Measurements from ENCODE around the gene DPH1. TPM values are rescaled to one million over a fixed set of nuclear protein-coding genes. Genes with fewer than 3 reads are reported as not detected.

DPH1 gene
- total RNA-seq, 4 donors from 2014 or later, result 29.9 to 35.6 (median 34.0) TPM

DNA sequence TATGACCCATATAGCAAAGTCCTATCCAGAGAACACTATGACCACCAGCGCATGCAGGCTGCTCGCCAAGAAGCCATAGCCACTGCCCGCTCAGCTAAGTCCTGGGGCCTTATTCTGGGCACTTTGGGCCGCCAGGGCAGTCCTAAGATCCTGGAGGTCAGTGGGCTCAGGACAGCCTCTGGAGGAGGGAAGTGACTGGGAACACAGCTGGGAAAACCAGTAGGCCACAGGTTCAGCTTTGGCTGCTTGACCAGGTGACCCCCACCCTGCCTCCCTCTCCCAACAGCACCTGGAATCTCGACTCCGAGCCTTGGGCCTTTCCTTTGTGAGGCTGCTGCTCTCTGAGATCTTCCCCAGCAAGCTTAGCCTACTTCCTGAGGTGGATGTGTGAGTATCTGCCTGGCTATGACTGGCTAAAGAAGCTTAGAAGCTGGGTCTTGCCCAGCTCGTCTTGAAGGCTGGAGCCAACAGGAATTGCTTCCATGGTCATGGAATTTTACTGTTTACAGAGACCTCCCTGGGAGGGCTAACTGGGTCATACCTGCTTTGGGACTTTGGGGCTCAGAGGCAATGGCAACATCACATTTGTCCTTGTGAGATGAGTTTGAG is 10.4 kb downstream of the DPH1 start:
- Histone ChIP-seq H3K4me1 (peaks cover 0 to 39% (median 13%) of the 10 kb centered on the region in 3 donors), H3K27me3 (no peaks in the 10 kb centered on the region), H3K9me3 (no peaks in the 10 kb centered on the region), H3K27ac (peak overlapping the region in 2 of 4 donors; percentile 92), H3K4me3 (no peak overlapping the region), H3K36me3 (peaks cover 0 to 77% of the 10 kb centered on the region in 2 donors)
- TF ChIP-seq EP300 (IDR thresholded peaks at IDR 0.05), result no peak
- TF ChIP-seq POLR2AphosphoS5 (IDR thresholded peaks at IDR 0.05), result no peak
- TF ChIP-seq POLR2A (IDR thresholded peaks at IDR 0.05), result no peak
- TF ChIP-seq, protein P1, sequence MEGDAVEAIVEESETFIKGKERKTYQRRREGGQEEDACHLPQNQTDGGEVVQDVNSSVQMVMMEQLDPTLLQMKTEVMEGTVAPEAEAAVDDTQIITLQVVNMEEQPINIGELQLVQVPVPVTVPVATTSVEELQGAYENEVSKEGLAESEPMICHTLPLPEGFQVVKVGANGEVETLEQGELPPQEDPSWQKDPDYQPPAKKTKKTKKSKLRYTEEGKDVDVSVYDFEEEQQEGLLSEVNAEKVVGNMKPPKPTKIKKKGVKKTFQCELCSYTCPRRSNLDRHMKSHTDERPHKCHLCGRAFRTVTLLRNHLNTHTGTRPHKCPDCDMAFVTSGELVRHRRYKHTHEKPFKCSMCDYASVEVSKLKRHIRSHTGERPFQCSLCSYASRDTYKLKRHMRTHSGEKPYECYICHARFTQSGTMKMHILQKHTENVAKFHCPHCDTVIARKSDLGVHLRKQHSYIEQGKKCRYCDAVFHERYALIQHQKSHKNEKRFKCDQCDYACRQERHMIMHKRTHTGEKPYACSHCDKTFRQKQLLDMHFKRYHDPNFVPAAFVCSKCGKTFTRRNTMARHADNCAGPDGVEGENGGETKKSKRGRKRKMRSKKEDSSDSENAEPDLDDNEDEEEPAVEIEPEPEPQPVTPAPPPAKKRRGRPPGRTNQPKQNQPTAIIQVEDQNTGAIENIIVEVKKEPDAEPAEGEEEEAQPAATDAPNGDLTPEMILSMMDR (IDR thresholded peaks at IDR 0.05), result no peak
- ATAC-seq, result no peak
- 89% methylated on average over 4 of the region's 7 CpGs; no CpG with 5 or more reads in 1 of the 2 donors for WGBS, 2 donors (ENCODE audit: low coverage in 1 of 2)

DNA sequence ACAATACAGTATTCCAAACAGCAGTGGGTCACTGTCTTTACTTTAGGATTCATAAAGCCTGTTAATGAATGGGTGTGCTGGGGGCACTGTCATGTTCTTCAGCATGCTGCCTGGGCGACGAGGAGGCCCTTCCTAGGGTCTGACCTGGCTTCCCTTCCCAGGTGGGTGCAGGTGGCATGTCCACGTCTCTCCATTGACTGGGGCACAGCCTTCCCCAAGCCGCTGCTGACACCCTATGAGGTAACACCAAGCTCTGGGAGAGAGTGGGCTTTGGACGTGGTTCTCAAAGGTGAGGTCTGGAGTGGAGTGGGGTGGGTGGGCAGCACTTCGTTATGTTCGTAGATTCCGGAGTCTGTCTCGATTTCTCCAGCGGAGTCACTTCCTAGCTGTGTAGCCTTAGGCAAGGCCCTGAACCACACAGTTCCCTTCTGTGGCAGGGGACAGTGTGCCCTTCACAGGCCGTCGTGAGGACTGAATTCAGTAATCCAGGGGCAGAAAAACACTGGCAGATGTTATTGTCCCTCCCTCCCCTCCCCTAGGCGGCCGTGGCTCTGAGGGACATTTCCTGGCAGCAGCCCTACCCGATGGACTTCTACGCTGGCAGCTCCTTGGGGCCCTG is 11.1 kb downstream of the DPH1 start:
- Histone ChIP-seq H3K27ac (peak overlapping the region; percentile 24 to 97 (median 92)), H3K9me3 (no peaks in the 10 kb centered on the region), H3K4me3 (peak overlapping the region; percentile 77 to 82), H3K4me1 (peaks cover 0 to 39% (median 13%) of the 10 kb centered on the region in 3 donors), H3K27me3 (no peaks in the 10 kb centered on the region), H3K36me3 (peaks cover 0 to 69% of the 10 kb centered on the region in 2 donors)
- no CpG with 5 or more reads among the region's 16 CpGs for WGBS, 2 donors (ENCODE audit: low coverage in 1 of 2)
- no peak for ATAC-seq
- TF ChIP-seq, protein P1 (IDR thresholded peaks at IDR 0.05), result peak in 1 of 4 experiments; percentile 6
- no peak for TF ChIP-seq POLR2A (IDR thresholded peaks at IDR 0.05)
- no peak for TF ChIP-seq POLR2AphosphoS5 (IDR thresholded peaks at IDR 0.05)

DNA sequence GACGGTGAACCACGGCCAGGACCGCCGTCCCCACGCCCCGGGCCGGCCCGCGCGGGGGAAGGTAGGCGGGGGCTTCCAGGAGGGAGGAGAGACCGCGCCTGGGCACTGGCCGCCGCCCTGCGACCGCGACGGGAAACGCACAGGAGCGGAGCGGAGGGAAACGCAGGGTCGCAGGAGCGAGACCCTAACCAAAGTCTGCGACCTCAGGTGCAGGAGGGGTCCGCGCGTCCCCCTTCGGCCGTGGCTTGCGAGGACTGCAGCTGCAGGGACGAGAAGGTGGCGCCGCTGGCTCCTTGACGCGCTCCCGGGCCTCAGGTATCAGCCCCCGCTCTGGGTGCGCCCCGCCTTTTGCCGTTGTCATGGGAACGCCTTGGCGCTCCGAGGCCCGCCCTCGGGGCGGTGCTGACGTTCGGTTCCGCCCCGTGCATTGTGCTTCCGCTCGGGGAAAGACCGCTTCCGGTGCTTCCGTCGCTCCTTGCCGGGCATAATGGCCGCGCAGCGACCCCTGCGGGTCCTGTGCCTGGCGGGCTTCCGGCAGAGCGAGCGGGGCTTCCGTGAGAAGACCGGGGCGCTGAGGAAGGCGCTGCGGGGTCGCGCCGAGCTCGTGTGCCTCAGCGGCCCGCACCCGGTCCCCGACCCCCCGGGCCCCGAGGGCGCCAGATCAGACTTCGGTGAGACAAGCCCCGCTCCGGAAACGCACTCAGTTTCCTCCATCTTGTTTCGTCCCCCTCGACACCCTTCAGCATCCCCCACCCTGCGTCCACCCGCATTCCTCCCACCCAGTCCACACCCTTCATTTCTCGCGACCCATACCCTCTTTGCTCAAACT is 11.8 kb downstream of the DPH1 start, which contains the start of gene OVCA2:
Gene OVCA2, plus strand, starts transcription at position 462 of the 829 bp plus-strand sequence. Its CDS starts 26 bp downstream, at position 488.
- H3K4me3 ChIP-seq, result peak within 1 kb of the TSS; percentile 77 to 82
- WGBS, 2 donors (ENCODE audit: low coverage in 1 of 2), result 0 to 1% methylated on average over 5 to 15 of the region's 93 CpGs
- ATAC-seq, result peak; percentile 96
- peak within 1 kb of the TSS; percentile 72 to 97 (median 92) for H3K27ac ChIP-seq
- no peaks in the 10 kb centered on the region for H3K27me3 ChIP-seq
- H3K4me1 ChIP-seq, result peaks cover 0 to 39% (median 13%) of the 10 kb centered on the region in 3 donors
- H3K36me3 ChIP-seq, result peaks cover 0 to 62% of the 10 kb centered on the region in 2 donors
- no peaks in the 10 kb centered on the region for H3K9me3 ChIP-seq
- TF ChIP-seq, protein P1 (IDR thresholded peaks at IDR 0.05), result peak in 3 of 4 experiments; percentile 44 to 73 (median 55)
- TF ChIP-seq POLR2A (IDR thresholded peaks at IDR 0.05), result peak; percentile 50 to 66
- no peak for TF ChIP-seq EP300 (IDR thresholded peaks at IDR 0.05)
- peak; percentile 82 for TF ChIP-seq POLR2AphosphoS5 (IDR thresholded peaks at IDR 0.05)

DNA sequence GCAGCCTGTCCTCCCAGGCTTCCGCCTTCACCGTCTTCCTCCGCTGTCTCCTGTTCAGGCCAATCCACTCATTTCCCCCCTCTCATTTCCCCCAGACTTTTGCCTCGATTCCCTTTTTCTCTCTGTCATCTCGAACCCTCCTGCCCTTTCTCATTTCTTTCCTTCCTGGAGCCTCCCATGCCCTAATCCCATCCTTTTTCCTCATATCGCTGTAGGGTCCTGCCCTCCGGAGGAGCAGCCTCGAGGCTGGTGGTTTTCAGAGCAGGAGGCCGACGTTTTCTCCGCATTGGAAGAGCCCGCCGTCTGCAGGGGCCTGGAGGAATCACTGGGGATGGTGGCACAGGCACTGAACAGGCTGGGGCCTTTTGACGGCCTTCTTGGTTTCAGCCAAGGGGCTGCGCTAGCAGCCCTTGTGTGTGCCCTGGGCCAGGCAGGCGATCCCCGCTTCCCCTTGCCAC is 12.5 kb downstream of the DPH1 start:
- WGBS, 2 donors (ENCODE audit: low coverage in 1 of 2), result 1 to 18% methylated on average over 7 to 8 of the region's 17 CpGs
- ATAC-seq, result peak; percentile 3

More for the DNA sequence above, 12.5 kb downstream of the DPH1 start:
- no peak for TF ChIP-seq POLR2A (IDR thresholded peaks at IDR 0.05)
- TF ChIP-seq POLR2AphosphoS5 (IDR thresholded peaks at IDR 0.05), result no peak
- TF ChIP-seq, protein P1 (IDR thresholded peaks at IDR 0.05), result peak in 1 of 4 experiments; percentile 21
- no peak for TF ChIP-seq EP300 (IDR thresholded peaks at IDR 0.05)
- Histone ChIP-seq H3K4me3 (peak overlapping the region; percentile 77 to 82), H3K4me1 (peaks cover 0 to 39% (median 13%) of the 10 kb centered on the region in 3 donors), H3K9me3 (no peaks in the 10 kb centered on the region), H3K27ac (peak overlapping the region; percentile 72 to 97 (median 92)), H3K27me3 (no peaks in the 10 kb centered on the region), H3K36me3 (peaks cover 0 to 56% of the 10 kb centered on the region in 2 donors)

Data from gastroesophageal sphincter (tissue), 4 donors.